Measurements from ENCODE around the gene KCP.

Gene KCP

GRCh38 chr7:128843938-128844621, 66.4 kb downstream of the KCP start:
- DNase-seq (ENCODE audit: insufficient read length, low spot score): no peak
- no peak for FAIRE-seq

- no peak for DNase-seq (ENCODE audit: insufficient read length, low spot score)
- FAIRE-seq: no peak
Measured at GRCh38 chr7:128842674-128843641, 67.6 kb downstream of the KCP start.

- no peak for DNase-seq (ENCODE audit: insufficient read length, low spot score)
- FAIRE-seq: no peak
Measured at GRCh38 chr7:128841921-128842673, 68.4 kb downstream of the KCP start.

GRCh38 chr7:128841171-128841690, 69.3 kb downstream of the KCP start:
- FAIRE-seq: no peak

GRCh38 chr7:128840326-128841170, 70.0 kb downstream of the KCP start:
- no peak for DNase-seq (ENCODE audit: insufficient read length, low spot score)
- FAIRE-seq: no peak

More at GRCh38 chr7:128841171-128841690, 69.3 kb downstream of the KCP start:
- DNase-seq (ENCODE audit: insufficient read length, low spot score): no peak

- no peak for FAIRE-seq
- no peak for DNase-seq (ENCODE audit: insufficient read length, low spot score)
Measured at GRCh38 chr7:128839751-128840177, 70.7 kb downstream of the KCP start.

GRCh38 chr7:128838981-128839731, 71.4 kb downstream of the KCP start:
- FAIRE-seq: no peak
- DNase-seq (ENCODE audit: insufficient read length, low spot score): no peak

GRCh38 chr7:128838109-128838779, 72.3 kb downstream of the KCP start:
- no peak for FAIRE-seq
- DNase-seq (ENCODE audit: insufficient read length, low spot score): no peak

- DNase-seq (ENCODE audit: insufficient read length, low spot score) (no peak), FAIRE-seq (no peak)
Measured at GRCh38 chr7:128837521-128837921, 73.0 kb downstream of the KCP start.

- DNase-seq (ENCODE audit: insufficient read length, low spot score): no peak
Measured at GRCh38 chr7:128836729-128837348, 73.7 kb downstream of the KCP start.

GRCh38 chr7:128835790-128836641, 74.5 kb downstream of the KCP start:
- DNase-seq (ENCODE audit: insufficient read length, low spot score) (no peak), FAIRE-seq (no peak)

More at GRCh38 chr7:128836729-128837348, 73.7 kb downstream of the KCP start:
- no peak for FAIRE-seq

- DNase-seq (ENCODE audit: insufficient read length, low spot score): no peak
- FAIRE-seq: no peak
Measured at GRCh38 chr7:128835231-128835751, 75.2 kb downstream of the KCP start.

- no peak for FAIRE-seq
- no peak for DNase-seq (ENCODE audit: insufficient read length, low spot score)
Measured at GRCh38 chr7:128833946-128834325, 76.6 kb downstream of the KCP start.

- DNase-seq (ENCODE audit: insufficient read length, low spot score) (no peak), FAIRE-seq (no peak)
Measured at GRCh38 chr7:128833148-128833945, 77.2 kb downstream of the KCP start.

- FAIRE-seq: no peak
- no peak for DNase-seq (ENCODE audit: insufficient read length, low spot score)
Measured at GRCh38 chr7:128832880-128833147, 77.7 kb downstream of the KCP start.
